Keratinocyte (primary cell): ENCODE measurements around the gene THSD7B. TPM values are rescaled to one million over a fixed set of nuclear protein-coding genes. Genes with fewer than 3 reads are reported as not detected.

Source experiments
- DNase-seq: peaks from one replicate; pipeline ENCODE4 v3.0.0-alpha.2; 2011; ENCODE audit warnings: low read depth, missing footprints, low spot score
- FAIRE-seq: peaks from 2 replicates; lab custom pipeline; 2011; peaks lifted over from hg19 to GRCh38; lab: Jason Lieb, UNC
- H2AFZ ChIP-seq: 2 replicates; pipeline ENCODE4 v1.6.0; 2012; ENCODE audit warnings: low read length, control low read depth, inconsistent platforms; ENCODE audit not compliant: control insufficient read depth
- H3K27ac ChIP-seq: 2 replicates; pipeline ENCODE4 v1.5.1; 2011; ENCODE audit warnings: low read length; ENCODE audit not compliant: control insufficient read depth, insufficient read depth
- H3K27me3 ChIP-seq: 3 replicates; pipeline ENCODE4 v1.6.0; 2011; ENCODE audit warnings: low read length; ENCODE audit not compliant: control insufficient read depth, insufficient read depth; ENCODE audit errors: extremely low read depth
- H3K36me3 ChIP-seq, 2 experiments: 2 replicates in 1 of 2; 3 replicates in 1 of 2; pipeline ENCODE4 v1.5.1; 2011; ENCODE audit warnings: low read length in 2 of 2, mild to moderate bottlenecking in 1 of 2; ENCODE audit not compliant: control insufficient read depth in 2 of 2, insufficient read depth in 2 of 2; ENCODE audit errors: extremely low read depth in 1 of 2
- H3K4me1 ChIP-seq: 3 replicates; pipeline ENCODE4 v1.5.1; 2011; ENCODE audit warnings: low read length; ENCODE audit not compliant: control insufficient read depth, insufficient read depth; ENCODE audit errors: extremely low read depth
- H3K4me2 ChIP-seq: 3 replicates; pipeline ENCODE4 v1.6.0; 2011; ENCODE audit warnings: low read depth, low read length; ENCODE audit not compliant: control insufficient read depth, insufficient read depth; ENCODE audit errors: extremely low read depth
- H3K4me3 ChIP-seq, 3 experiments: fragments of 200-600 bp in 1 of 3; sonication (generic) in 1 of 3; 2 replicates in 2 of 3; 3 replicates in 1 of 3; pipeline ENCODE4 v1.5.1; 2011 to 2016; ENCODE audit warnings: low read length in 3 of 3, mild to moderate bottlenecking in 3 of 3, control low read depth in 2 of 3, inconsistent platforms in 1 of 3, low read depth in 1 of 3, mixed read lengths in 1 of 3, mixed run types in 1 of 3, moderate library complexity in 1 of 3; ENCODE audit not compliant: control insufficient read depth in 2 of 3, insufficient read depth in 2 of 3; ENCODE audit errors: extremely low read depth in 1 of 3
- H3K79me2 ChIP-seq: 2 replicates; pipeline ENCODE4 v1.6.0; 2012; ENCODE audit warnings: low read length; ENCODE audit not compliant: control insufficient read depth, insufficient read depth
- H3K9ac ChIP-seq: 3 replicates; pipeline ENCODE4 v1.6.0; 2011; ENCODE audit warnings: low read length; ENCODE audit not compliant: control insufficient read depth, insufficient read depth; ENCODE audit errors: extremely low read depth
- H3K9me1 ChIP-seq: 3 replicates; pipeline ENCODE4 v1.6.0; 2011; ENCODE audit warnings: low read length; ENCODE audit not compliant: control insufficient read depth, insufficient read depth; ENCODE audit errors: extremely low read depth
- H3K9me3 ChIP-seq: 2 replicates; pipeline ENCODE4 v1.5.1; 2012; ENCODE audit warnings: low read depth, low read length; ENCODE audit not compliant: control insufficient read depth
- H4K20me1 ChIP-seq: 3 replicates; pipeline ENCODE4 v1.6.0; 2011; ENCODE audit warnings: low read length; ENCODE audit not compliant: control insufficient read depth, insufficient read depth; ENCODE audit errors: extremely low read depth
- EZH2 ChIP-seq: IDR thresholded peaks from one replicate; pipeline ENCODE4 v1.6.1; 2012; ENCODE audit warnings: inconsistent platforms, mild to moderate bottlenecking, low read length, moderate library complexity
- dilution Hi-C: fragments of 300-500 bp; cut with MboI; formaldehyde crosslinking; loops from one replicate; pipeline ENCODE4 v1.7.0; 2020; ENCODE audit warnings: low sequenced_read_pairs; ENCODE audit not compliant: extremely low pct_ligation_motif_present
- polyA plus RNA-seq, 5 experiments: library from polyadenylated mRNA; depleted of rRNA in 3 of 5; stranded (reverse) in 3 of 5; stranded (forward) in 1 of 5; unstranded in 1 of 5; fragments of >200 nt; gene quantifications; 1 replicate in 1 of 5; 2 replicates in 3 of 5; 3 replicates in 1 of 5; pipeline versions ENCODE4 v1.2.1 to v1.2.3, GENCODE V29; 2011 to 2012; ENCODE audit warnings: missing spikeins in 2 of 5, low read depth in 1 of 5, low replicate concordance in 1 of 5
- TF ChIP-seq, protein P1 (sequence below), 3 experiments: IDR thresholded peaks in 1 of 3; conservative IDR thresholded peaks in 1 of 3; optimal IDR thresholded peaks in 1 of 3; 2 replicates in 2 of 3; 3 replicates in 1 of 3; pipeline versions ENCODE3 to v1.5.1; 2011; ENCODE audit warnings: low read length in 3 of 3, mild to moderate bottlenecking in 3 of 3, moderate library complexity in 2 of 3, control low read depth in 1 of 3, inconsistent platforms in 1 of 3; ENCODE audit not compliant: insufficient read depth in 2 of 3; ENCODE audit errors: extremely low read depth in 1 of 3

THSD7B gene
- polyA plus RNA-seq, 1 donor (not counting 4 experiments of a cell fraction or from before 2014, with no cell fraction given), result 0.04 TPM

DNA sequence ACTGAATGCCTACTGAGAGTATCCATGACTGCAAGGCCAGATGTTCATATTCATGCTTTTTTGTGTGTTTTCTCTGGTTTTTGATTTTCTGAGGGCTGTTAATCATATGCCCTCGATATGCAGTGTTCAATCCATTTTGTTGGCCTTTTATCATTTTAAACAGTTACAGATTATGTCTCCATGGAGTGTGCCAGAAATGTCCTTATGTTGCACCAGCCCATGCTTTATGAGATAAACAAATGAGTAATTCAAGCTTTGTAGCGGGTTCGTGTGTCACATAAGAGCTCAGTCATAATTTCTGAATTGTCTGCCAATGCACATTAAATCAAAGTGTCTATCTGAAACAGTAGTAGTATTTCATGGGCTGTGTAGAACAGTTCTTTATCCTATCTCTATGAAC, 583.0 kb downstream of the THSD7B start:
- no peak overlapping the region for H3K4me2 ChIP-seq
- FAIRE-seq (no peak), DNase-seq (no peak)
- H3K79me2 ChIP-seq, result no peaks in the 10 kb centered on the region
- no peak overlapping the region for H2AFZ ChIP-seq
- H3K9me1 ChIP-seq, result no peaks in the 10 kb centered on the region
- no peaks in the 10 kb centered on the region for H3K36me3 ChIP-seq
- no peak overlapping the region for H3K4me3 ChIP-seq
- no peak overlapping the region for H3K9ac ChIP-seq
- TF ChIP-seq EZH2, result no peak
- TF ChIP-seq, protein P1, sequence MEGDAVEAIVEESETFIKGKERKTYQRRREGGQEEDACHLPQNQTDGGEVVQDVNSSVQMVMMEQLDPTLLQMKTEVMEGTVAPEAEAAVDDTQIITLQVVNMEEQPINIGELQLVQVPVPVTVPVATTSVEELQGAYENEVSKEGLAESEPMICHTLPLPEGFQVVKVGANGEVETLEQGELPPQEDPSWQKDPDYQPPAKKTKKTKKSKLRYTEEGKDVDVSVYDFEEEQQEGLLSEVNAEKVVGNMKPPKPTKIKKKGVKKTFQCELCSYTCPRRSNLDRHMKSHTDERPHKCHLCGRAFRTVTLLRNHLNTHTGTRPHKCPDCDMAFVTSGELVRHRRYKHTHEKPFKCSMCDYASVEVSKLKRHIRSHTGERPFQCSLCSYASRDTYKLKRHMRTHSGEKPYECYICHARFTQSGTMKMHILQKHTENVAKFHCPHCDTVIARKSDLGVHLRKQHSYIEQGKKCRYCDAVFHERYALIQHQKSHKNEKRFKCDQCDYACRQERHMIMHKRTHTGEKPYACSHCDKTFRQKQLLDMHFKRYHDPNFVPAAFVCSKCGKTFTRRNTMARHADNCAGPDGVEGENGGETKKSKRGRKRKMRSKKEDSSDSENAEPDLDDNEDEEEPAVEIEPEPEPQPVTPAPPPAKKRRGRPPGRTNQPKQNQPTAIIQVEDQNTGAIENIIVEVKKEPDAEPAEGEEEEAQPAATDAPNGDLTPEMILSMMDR (optimal IDR thresholded peaks at IDR 0.05 in 1 of 3, IDR thresholded peaks at IDR 0.05 in 1 of 3, conservative IDR thresholded peaks at IDR 0.05 in 1 of 3; ENCODE audit: extremely low read depth in 1 of 3, insufficient read depth in 2 of 3, low read length in 3 of 3), result no peak
- H3K4me1 ChIP-seq, result no peaks in the 10 kb centered on the region
- no peak overlapping the region for H3K27ac ChIP-seq
- no peaks in the 10 kb centered on the region for H3K27me3 ChIP-seq
- H3K9me3 ChIP-seq, result no peaks in the 10 kb centered on the region
- H4K20me1 ChIP-seq, result no peaks in the 10 kb centered on the region
- dilution Hi-C loops, result no loop called here

DNA sequence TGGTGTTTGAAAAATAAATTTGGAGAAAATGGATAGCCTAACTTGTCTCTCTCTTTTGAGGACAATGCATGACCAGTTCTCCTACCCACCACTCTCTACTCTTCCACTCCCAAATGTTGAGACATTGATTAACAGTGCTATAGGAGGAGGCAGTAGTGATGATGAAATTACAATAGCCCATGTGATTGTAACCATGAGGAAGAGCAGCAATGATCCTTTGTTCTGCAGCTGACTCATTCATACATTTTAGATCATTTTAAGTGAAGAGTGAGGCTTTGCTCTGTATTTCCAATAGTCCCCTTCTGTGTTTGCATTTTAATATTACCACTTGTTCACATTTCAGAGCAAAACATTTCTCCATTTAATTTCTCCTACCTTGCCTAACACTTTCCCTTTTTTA, 592.3 kb downstream of the THSD7B start:
- DNase-seq, result no peak
- TF ChIP-seq, protein P1 (optimal IDR thresholded peaks at IDR 0.05 in 1 of 3, IDR thresholded peaks at IDR 0.05 in 1 of 3, conservative IDR thresholded peaks at IDR 0.05 in 1 of 3; ENCODE audit: extremely low read depth in 1 of 3, insufficient read depth in 2 of 3, low read length in 3 of 3), result no peak
- no peak for TF ChIP-seq EZH2
- Histone ChIP-seq H4K20me1 (no peaks in the 10 kb centered on the region), H3K27me3 (no peaks in the 10 kb centered on the region), H3K4me1 (no peaks in the 10 kb centered on the region), H2AFZ (no peak overlapping the region), H3K9me1 (no peaks in the 10 kb centered on the region), H3K9ac (no peak overlapping the region), H3K36me3 (no peaks in the 10 kb centered on the region), H3K4me3 (no peak overlapping the region), H3K9me3 (no peaks in the 10 kb centered on the region), H3K27ac (no peak overlapping the region), H3K79me2 (no peaks in the 10 kb centered on the region), H3K4me2 (no peak overlapping the region)
- dilution Hi-C loops, result no loop called here
- FAIRE-seq, result no peak
